GM12878 (cell line): ENCODE results near the gene RNASEH2B. TPM values are rescaled to one million over a fixed set of nuclear protein-coding genes. Genes with fewer than 3 reads are reported as not detected.

Experiments
- ATAC-seq: fragments of 200-7000 bp; cut with Tn5 transposase; 3 replicates; pipeline ENCODE4 v1.9.1; 2020; ENCODE audit warnings: mild to moderate bottlenecking, moderate library complexity
- BruUV-seq: library from RNA; stranded (reverse); fragments of 400-500 nt; replicated peaks from 2 replicates; lab custom pipeline; 2021; lab: Mats Ljungman, UMichigan
- CTCF ChIA-PET: fragments of 300-600 bp; sonication (Branson Sonifier 250); formaldehyde crosslinking; extraction: SDS; loops from one replicate; lab custom pipeline; 2021; ENCODE audit warnings: inconsistent platforms; lab: Yijun Ruan, JAX
- POLR2A ChIA-PET: fragments of 350-600 bp; formaldehyde crosslinking; extraction: SDS; loops from one replicate; lab custom pipeline; 2021; ENCODE audit warnings: inconsistent platforms; lab: Charles Lee
- RAD21 ChIA-PET: fragments of 300-600 bp; sonication (Branson Sonifier 250); formaldehyde crosslinking; loops from one replicate; lab custom pipeline; 2023; ENCODE audit warnings: antibody characterized with exemption; ENCODE audit not compliant: unreplicated experiment; lab: Charles Lee
- SMC1A ChIA-PET: fragments of 300-600 bp; sonication (Branson Sonifier 250); formaldehyde crosslinking; loops from one replicate; lab custom pipeline; 2023; ENCODE audit not compliant: unreplicated experiment, uncharacterized antibody; lab: Charles Lee
- DNase-seq: peaks from one replicate; pipeline ENCODE4 v3.0.0-alpha.2; 2011; ENCODE audit warnings: low read depth, low spot score
- FAIRE-seq: peaks from 3 replicates; lab custom pipeline; 2011; peaks lifted over from hg19 to GRCh38; lab: Jason Lieb, UNC
- H2AFZ ChIP-seq: 2 replicates; pipeline ENCODE4 v1.6.0; 2011; ENCODE audit warnings: low read depth, low read length, control low read depth; ENCODE audit not compliant: control insufficient read depth
- H3K27ac ChIP-seq: 2 replicates; pipeline ENCODE4 v1.5.1; 2011; ENCODE audit warnings: control low read depth; ENCODE audit not compliant: control insufficient read depth, insufficient read depth
- H3K27me3 ChIP-seq, 2 experiments: replicated peaks in 1 of 2; 2 replicates each; pipeline versions ENCODE4 v1.6.0 to v1.6.1; 2011; ENCODE audit warnings: low read length in 1 of 2; ENCODE audit not compliant: control insufficient read depth in 2 of 2, insufficient read depth in 2 of 2
- H3K36me3 ChIP-seq, 2 experiments: 2 replicates each; pipeline ENCODE4 v1.5.1; 2011; ENCODE audit warnings: low read length in 1 of 2; ENCODE audit not compliant: control insufficient read depth in 2 of 2, insufficient read depth in 2 of 2
- H3K4me1 ChIP-seq: 2 replicates; pipeline ENCODE4 v1.6.1; 2011; ENCODE audit warnings: mild to moderate bottlenecking, low read length, moderate library complexity, mixed read lengths; ENCODE audit not compliant: control insufficient read depth, insufficient read depth
- H3K4me2 ChIP-seq: 2 replicates; pipeline ENCODE4 v1.6.0; 2011; ENCODE audit warnings: control low read depth; ENCODE audit not compliant: control insufficient read depth, insufficient read depth
- H3K4me3 ChIP-seq: fragments of 200-600 bp; sonication (generic); 2 replicates; pipeline ENCODE4 v1.5.1; 2016
- H3K79me2 ChIP-seq: 2 replicates; pipeline ENCODE4 v1.6.0; 2011; ENCODE audit warnings: low read length; ENCODE audit not compliant: control insufficient read depth, insufficient read depth
- H3K9ac ChIP-seq: 2 replicates; pipeline ENCODE4 v1.8.0; 2011; ENCODE audit warnings: low read length, control low read depth, mixed read lengths; ENCODE audit not compliant: control insufficient read depth, insufficient read depth
- H3K9me3 ChIP-seq: replicated peaks from 3 replicates; pipeline ENCODE4 v1.5.1; 2011; ENCODE audit warnings: mild to moderate bottlenecking, low read length; ENCODE audit not compliant: control insufficient read depth, insufficient read depth
- H4K20me1 ChIP-seq: 2 replicates; pipeline ENCODE4 v1.6.0; 2011; ENCODE audit not compliant: control insufficient read depth, insufficient read depth
- BCL3 ChIP-seq: IDR thresholded peaks from 2 replicates; pipeline ENCODE4 v1.6.1; 2011; ENCODE audit warnings: borderline replicate concordance, low read depth, mild to moderate bottlenecking, moderate library complexity, low read length; ENCODE audit not compliant: insufficient read depth, poor library complexity, severe bottlenecking
- CBX3 ChIP-seq: fragments of 200-600 bp; sonication (generic); IDR thresholded peaks from 2 replicates; pipeline ENCODE4 v1.6.1; 2016; ENCODE audit warnings: low read depth, borderline replicate concordance
- CREB1 ChIP-seq: IDR thresholded peaks from 2 replicates; pipeline ENCODE4 v1.6.1; 2012; ENCODE audit warnings: low read depth, mild to moderate bottlenecking, inconsistent platforms
- MYB ChIP-seq: fragments of 150-350 bp; IDR thresholded peaks from 2 replicates; pipeline ENCODE4 v1.6.1; 2014; ENCODE audit warnings: mild to moderate bottlenecking, low read depth, low read length, borderline replicate concordance
- MYC ChIP-seq: IDR thresholded peaks from 2 replicates; pipeline ENCODE4 v1.6.1; 2011; ENCODE audit warnings: mild to moderate bottlenecking, low read length, moderate library complexity, inconsistent platforms; ENCODE audit not compliant: insufficient read depth, insufficient replicate concordance, insufficient read length, severe bottlenecking
- PAX5 ChIP-seq: IDR thresholded peaks from 2 replicates; pipeline ENCODE4 v1.6.1; 2011; ENCODE audit warnings: low read depth, low read length, borderline replicate concordance
- SREBF1 ChIP-seq: IDR thresholded peaks from 2 replicates; pipeline ENCODE4 v1.6.1; 2012; ENCODE audit warnings: mild to moderate bottlenecking, low read length
- WGBS: methylation state at CpG from one replicate; pipeline ENCODE4 v1.1.6; 2016; ENCODE audit warnings: low lambda C conversion rate; ENCODE audit not compliant: insufficient replicate concordance, insufficient coverage; ENCODE audit errors: missing lambda C conversion rate; 5-methylcytosine and 5-hydroxymethylcytosine counted together
- in situ Hi-C: fragments of 300-500 bp; cut with MboI; formaldehyde crosslinking; loops from 9 replicates; pipeline ENCODE4 v1.14.3; 2018; ENCODE audit warnings: mixed read lengths
- intact Hi-C: fragments of 100-400 bp; cut with micrococcal nuclease; formaldehyde crosslinking; loops from one replicate; pipeline ENCODE4 v1.14.2; 2022; ENCODE audit not compliant: unreplicated experiment
- polyA plus RNA-seq, 11 experiments: library from polyadenylated mRNA; depleted of rRNA in 4 of 11; unstranded in 6 of 11; stranded (reverse) in 5 of 11; fragments of >200 nt; fragmentation: Nextera tagmentation in 4 of 11; fragmentation: Illumina TruSeq in 1 of 11; extraction: Ambion mirVana in 4 of 11; extraction: Trizol in 1 of 11; gene quantifications; 1 replicate in 1 of 11; 2 replicates in 10 of 11; pipeline versions ENCODE4 v1.2.1 to v1.2.3, GENCODE V29; 2011 to 2016; ENCODE audit warnings: inconsistent platforms in 2 of 11, missing spikeins in 2 of 11, low read depth in 1 of 11
- total RNA-seq, 4 experiments: library from RNA; depleted of rRNA in 3 of 4; stranded (reverse); fragments of >200 nt in 3 of 4; fragmentation: Illumina TruSeq in 1 of 4; extraction: Trizol in 1 of 4; gene quantifications; 2 replicates each; pipeline versions ENCODE4 v1.2.1 to v1.2.3, GENCODE V29; 2013 to 2021
- TF ChIP-seq, protein P1 (sequence below): IDR thresholded peaks from 2 replicates; pipeline ENCODE4 v1.6.1; 2011; ENCODE audit warnings: borderline replicate concordance, low read depth, mild to moderate bottlenecking, moderate library complexity, mixed read lengths, low read length; ENCODE audit not compliant: insufficient read depth; ENCODE audit errors: extremely low read length

RNASEH2B gene
- total and polyA plus RNA-seq, 10 of the 15 experiments (the other 5 are each of a cell fraction or from before 2014, with no cell fraction given): 64.9 to 148 (median 97.3) TPM

DNA sequence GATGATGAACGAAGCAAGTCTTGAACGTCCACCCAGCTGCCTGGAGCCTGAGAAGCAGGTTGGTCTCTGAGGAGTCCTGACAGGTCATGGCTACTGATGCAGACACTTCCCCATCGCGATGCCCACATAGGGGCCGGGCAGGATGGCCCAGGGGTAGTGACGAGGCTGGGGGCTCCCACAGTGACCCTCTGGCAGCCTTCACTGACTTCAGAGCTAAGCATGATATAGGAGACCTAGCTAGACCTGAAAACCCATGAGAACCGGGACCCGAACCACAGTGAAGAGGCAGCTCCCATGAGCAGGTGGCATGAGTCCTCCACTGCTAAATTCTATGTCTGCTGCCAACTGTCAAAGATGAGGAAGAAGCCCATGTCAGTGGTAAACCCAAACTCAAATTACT is 91.7 kb downstream of the RNASEH2B start:
- in situ Hi-C loops: no loop called here
- peaks cover 0 to 2% of the 10 kb centered on the region in 2 experiments; a peak in 2 of 4 replicates for H3K27me3 ChIP-seq
- no peak for ATAC-seq
- no peak overlapping the region for H2AFZ ChIP-seq
- SMC1A ChIA-PET: no interaction called here
- no peaks in the 10 kb centered on the region for H3K9me3 ChIP-seq
- no TSS peak for BruUV-seq
- H3K36me3 ChIP-seq: no peaks in the 10 kb centered on the region
- no peaks in the 10 kb centered on the region; the same call in 1 of the 2 replicates for H4K20me1 ChIP-seq
- H3K79me2 ChIP-seq: no peaks in the 10 kb centered on the region
- H3K4me1 ChIP-seq: no peaks in the 10 kb centered on the region
- no peak overlapping the region for H3K9ac ChIP-seq
- no peak overlapping the region for H3K4me2 ChIP-seq
- TF ChIP-seq, protein P1, sequence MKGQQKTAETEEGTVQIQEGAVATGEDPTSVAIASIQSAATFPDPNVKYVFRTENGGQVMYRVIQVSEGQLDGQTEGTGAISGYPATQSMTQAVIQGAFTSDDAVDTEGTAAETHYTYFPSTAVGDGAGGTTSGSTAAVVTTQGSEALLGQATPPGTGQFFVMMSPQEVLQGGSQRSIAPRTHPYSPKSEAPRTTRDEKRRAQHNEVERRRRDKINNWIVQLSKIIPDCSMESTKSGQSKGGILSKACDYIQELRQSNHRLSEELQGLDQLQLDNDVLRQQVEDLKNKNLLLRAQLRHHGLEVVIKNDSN: no peak
- TF ChIP-seq CREB1 (no peak), MYC (no peak), PAX5 (no peak), CBX3 (no peak), MYB (no peak), BCL3 (no peak), SREBF1 (no peak)
- TF ChIP-seq, all 136 proteins: peak for 0
- ChIA-PET POLR2A (no interaction called here), CTCF (no interaction called here), RAD21 (no interaction called here)
- Histone ChIP-seq H3K4me3 (no peak overlapping the region), H3K27ac (no peak overlapping the region)
- 45% methylated on average over 8 of the region's 8 CpGs for WGBS
- DNase-seq: no peak
- no peak for FAIRE-seq
- intact Hi-C loops: no loop called here
